Measurements from ENCODE around the gene NTM. TPM values are rescaled to one million over a fixed set of nuclear protein-coding genes. Genes with fewer than 3 reads are reported as not detected.

NTM gene
- total RNA-seq, 1 experiment from 2014 or later = 9.9 TPM

DNA sequence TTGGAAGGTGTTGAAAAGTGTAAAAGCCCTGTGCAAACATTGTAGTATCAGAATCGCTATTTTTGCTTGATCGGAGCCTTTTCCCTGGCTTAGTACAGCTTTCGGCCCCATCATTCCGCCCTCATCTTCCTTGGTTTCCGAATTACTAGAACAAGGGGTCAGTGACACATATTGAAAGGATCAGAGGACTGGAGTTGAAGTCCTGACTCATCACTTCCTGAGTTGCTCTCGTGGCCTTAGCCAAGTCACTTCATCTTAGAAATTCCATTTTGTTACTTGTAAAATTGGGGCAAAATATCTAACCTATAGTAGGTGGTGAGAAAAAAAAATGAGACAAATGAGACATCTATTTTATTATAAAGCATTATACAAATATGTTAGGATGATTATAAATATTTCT is 375.0 kb downstream of the NTM start:
- Histone ChIP-seq H3K79me2 (ENCODE audit: insufficient read depth, low read length) (no peaks in the 10 kb centered on the region), H4K8ac (replicated peaks; ENCODE audit: insufficient read length, low read depth, low read length) (no peak overlapping the region), H3K9ac (ENCODE audit: extremely low read depth, insufficient read length, low read length) (no peak overlapping the region), H3K23ac (ENCODE audit: insufficient read length, low read depth, low read length) (no peak overlapping the region), H2BK12ac (ENCODE audit: insufficient read length, low read depth, low read length) (no peak overlapping the region), H3T11ph (ENCODE audit: low read length) (no peak overlapping the region), H3K79me1 (ENCODE audit: insufficient read depth, low read depth, low read length, poor library complexity, severe bottlenecking) (no peaks in the 10 kb centered on the region), H3K18ac (ENCODE audit: insufficient read length, low read depth, low read length) (no peak overlapping the region), H4K5ac (ENCODE audit: insufficient read length, low read depth, low read length) (no peak overlapping the region), H2BK5ac (ENCODE audit: insufficient read length, low read length) (no peak overlapping the region), H3K4me1 (ENCODE audit: insufficient read depth, low read length) (no peaks in the 10 kb centered on the region), H3K56ac (ENCODE audit: insufficient read length, low read depth, low read length) (no peak overlapping the region), H3K4ac (ENCODE audit: low read depth, low read length) (no peak overlapping the region), H3K9me3 (ENCODE audit: control insufficient read depth, low read depth, low read length) (no peaks in the 10 kb centered on the region), H2BK15ac (ENCODE audit: low read depth, low read length) (no peak overlapping the region), H2BK20ac (ENCODE audit: low read depth, low read length, poor library complexity, severe bottlenecking) (no peak overlapping the region), H3K27me3 (ENCODE audit: insufficient read depth, low read length) (no peaks in the 10 kb centered on the region), H4K91ac (ENCODE audit: insufficient read length, low read depth, low read length) (no peak overlapping the region), H2AFZ (ENCODE audit: low read length) (no peak overlapping the region), H4K20me1 (ENCODE audit: control insufficient read depth, insufficient read depth, insufficient read length) (no peaks in the 10 kb centered on the region), H3K27ac (ENCODE audit: insufficient read length, low read depth, low read length) (no peak overlapping the region), H2BK120ac (ENCODE audit: low read depth, low read length, poor library complexity, severe bottlenecking) (no peak overlapping the region), H2AK5ac (ENCODE audit: insufficient read length, low read length) (no peak overlapping the region), H3K4me2 (ENCODE audit: insufficient read depth, insufficient read length, low read length) (no peak overlapping the region), H3K23me2 (ENCODE audit: insufficient read length, low read depth, low read length, poor library complexity, severe bottlenecking) (no peaks in the 10 kb centered on the region), H3K14ac (ENCODE audit: insufficient read depth, low read length) (no peak overlapping the region)
- no peaks in the 10 kb centered on the region for H3K9me3 Mint-ChIP-seq
- no peak for TF ChIP-seq CTCF (conservative IDR thresholded peaks at IDR 0.05)
- no peak overlapping the region for H3K4me3 Mint-ChIP-seq
- peaks cover 2% of the 10 kb centered on the region; the same call in 1 of the 2 replicates for H3K27me3 Mint-ChIP-seq (ENCODE audit: low read depth)
- H3K4me1 Mint-ChIP-seq = peaks cover 9 to 10% of the 10 kb centered on the region in 2 experiments; a peak in 3 of 4 replicates
- no peaks in the 10 kb centered on the region for H3K36me3 Mint-ChIP-seq (ENCODE audit: insufficient read depth in 1 of 3, low read depth in 3 of 3)
- no peak overlapping the region for H3K27ac Mint-ChIP-seq
- DNase-seq = no peak
- WGBS (ENCODE audit: extremely low coverage, insufficient read length, low lambda C conversion rate) = no CpG with 5 or more reads among the region's 6 CpGs
